GM10266 (cell line): Measurements from ENCODE around the gene MAGEF1.

Source experiments
- DNase-seq: peaks from one replicate; pipeline ENCODE4 v3.0.0; 2012; ENCODE audit errors: extremely low spot score
- CTCF ChIP-seq: IDR thresholded peaks from 2 replicates; pipeline ENCODE4 v1.5.1; 2012; ENCODE audit warnings: mild to moderate bottlenecking, low read depth; ENCODE audit not compliant: control insufficient read depth, insufficient read depth; ENCODE audit errors: missing control alignments

MAGEF1 gene

GRCh38 chr3:184717399-184717983, 5.6 kb upstream of the MAGEF1 start:
- no peak for TF ChIP-seq CTCF
- DNase-seq, result no peak

DNA sequence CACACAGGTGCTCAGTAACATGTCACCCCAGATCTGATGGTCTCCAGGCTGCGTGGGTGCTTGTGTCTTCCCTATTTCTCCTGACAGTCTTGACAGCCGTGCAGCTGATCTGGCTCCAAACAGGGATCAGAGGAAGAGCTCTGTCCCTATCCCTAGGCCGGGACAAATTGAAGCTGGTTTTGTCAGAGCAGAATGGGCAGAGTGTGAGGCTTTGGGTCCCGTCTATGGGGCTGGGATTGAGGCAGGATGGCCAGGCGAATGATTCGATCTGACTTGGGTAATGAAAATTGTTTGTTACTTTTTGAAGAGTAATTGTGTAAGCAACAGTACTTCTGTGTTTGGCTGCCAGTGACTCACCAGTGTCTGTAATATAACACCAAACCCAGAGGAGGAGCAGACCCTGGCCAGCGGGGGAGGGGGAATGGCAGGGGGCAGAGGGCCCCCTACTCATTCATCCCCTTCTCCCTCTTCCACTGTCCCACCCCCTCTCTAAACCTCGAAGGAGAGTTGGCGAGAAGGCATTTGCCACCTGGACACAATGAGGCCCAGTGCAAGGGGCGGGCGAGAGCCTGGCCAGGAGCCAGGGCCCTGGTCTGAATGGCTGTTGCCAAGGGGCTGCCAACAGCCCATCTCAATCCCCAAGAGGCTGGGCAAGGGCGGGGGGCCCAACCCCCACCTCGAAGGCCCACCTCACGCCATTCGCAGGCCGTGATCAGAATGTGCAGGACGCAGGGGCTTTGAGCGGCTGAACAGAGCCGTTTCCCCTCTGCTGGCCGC, 4.9 kb upstream of the MAGEF1 start:
- DNase-seq, result no peak
- no peak for TF ChIP-seq CTCF

DNA sequence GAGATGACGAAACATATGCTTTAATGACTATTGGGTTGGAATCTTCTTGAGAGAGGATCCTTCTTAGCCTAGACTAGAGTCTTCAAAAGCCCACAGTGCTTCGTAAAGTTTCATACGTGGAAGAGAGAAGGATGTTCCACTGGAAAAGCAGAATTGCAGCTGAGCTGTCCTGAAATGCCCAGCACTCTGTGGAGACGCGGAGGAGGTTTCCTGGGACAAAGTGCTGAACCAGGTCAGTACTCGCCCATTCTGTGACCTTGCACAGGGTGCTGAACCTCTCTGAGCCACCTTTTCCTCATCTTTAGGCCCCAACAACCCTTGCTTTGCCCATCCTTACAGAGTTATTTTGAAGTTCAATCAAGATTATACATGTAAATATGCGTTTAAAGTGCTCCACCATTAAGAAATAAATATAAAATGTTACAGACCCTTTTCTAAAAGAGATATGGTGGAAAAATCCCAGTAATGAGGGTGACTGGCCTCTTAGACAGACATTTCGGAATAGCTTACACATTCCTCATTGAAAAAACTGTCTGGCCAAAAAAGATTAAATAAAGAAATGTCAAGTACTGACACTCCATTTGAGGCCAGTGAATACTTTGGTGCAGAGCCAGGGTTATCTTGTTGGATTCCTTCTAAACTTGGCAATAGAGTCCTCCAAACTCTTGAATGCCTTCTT, 4.2 kb upstream of the MAGEF1 start:
- DNase-seq, result no peak
- no peak for TF ChIP-seq CTCF

GRCh38 chr3:184713521-184713920, 1.7 kb upstream of the MAGEF1 start:
- no peak for TF ChIP-seq CTCF
- DNase-seq, result no peak

DNA sequence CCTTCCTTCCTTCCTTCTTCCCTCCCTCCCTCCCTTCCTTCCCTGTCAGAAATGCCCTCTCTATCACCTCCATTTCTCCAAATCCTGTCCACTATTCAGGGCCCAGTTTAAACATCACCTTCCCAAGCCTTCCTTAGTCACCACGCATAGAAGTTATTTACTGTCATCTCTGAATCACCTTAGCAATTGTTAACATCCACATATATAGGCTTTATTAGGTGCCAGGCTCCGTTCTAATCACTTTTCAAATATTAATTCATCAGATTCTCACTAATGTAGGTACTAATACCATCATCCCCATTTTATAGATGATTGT, 1.1 kb upstream of the MAGEF1 start:
- DNase-seq, result no peak
- no peak for TF ChIP-seq CTCF

DNA sequence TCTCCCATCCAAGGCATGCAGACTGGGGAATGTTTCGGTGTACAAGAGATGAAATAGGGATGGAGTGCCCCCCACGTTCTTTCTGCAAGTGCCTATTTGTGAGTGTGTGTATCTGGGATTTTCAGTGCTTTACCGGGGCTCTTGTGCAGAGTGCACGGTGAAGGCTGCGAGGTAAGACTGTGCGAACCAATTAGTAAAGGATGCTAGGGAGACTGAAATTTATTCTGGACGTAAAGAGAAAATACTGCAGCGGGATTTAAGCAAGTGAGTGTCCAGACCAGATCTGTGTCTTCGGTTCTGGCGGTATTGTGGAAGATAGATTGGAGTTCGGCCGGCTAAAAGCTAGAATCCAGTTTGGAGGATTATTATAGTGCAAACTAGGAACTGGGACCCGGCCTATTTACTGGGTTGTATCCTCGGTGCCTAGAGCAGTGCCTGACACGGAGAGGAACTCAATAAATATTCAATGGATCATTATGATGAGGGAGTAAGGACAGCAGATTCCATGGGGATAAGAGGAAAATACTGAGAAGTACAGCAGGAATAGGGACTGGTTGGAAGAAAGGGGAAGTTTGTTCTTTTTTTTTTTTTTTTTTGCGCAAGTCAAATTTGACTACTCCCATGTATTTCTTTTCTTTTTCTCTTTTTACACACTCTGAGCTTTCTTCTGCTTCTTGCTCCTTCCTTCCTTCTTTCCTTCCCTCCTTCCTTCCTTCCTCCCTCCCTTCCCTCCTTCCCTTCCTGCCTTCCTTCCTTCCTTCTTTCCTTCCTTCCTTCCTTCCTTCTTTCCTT, 580 bp upstream of the MAGEF1 start:
- TF ChIP-seq CTCF, result no peak
- no peak for DNase-seq
